GM12878 (cell line): ENCODE data around the gene RPS16. TPM values are rescaled to one million over a fixed set of nuclear protein-coding genes. Genes with fewer than 3 reads are reported as not detected.
A peak's percentile ranks its signal among the peaks of the same experiment; 100 is the strongest.

ENCODE experiments used
- BACH1 ChIP-seq: fragments of 450-650 bp; IDR thresholded peaks from 2 replicates; pipeline ENCODE4 v1.6.1; 2017; ENCODE audit warnings: mild to moderate bottlenecking, borderline replicate concordance
- BHLHE40 ChIP-seq, 2 experiments: fragments of 450-650 bp in 1 of 2; IDR thresholded peaks; 2 replicates each; pipeline ENCODE4 v1.6.1; 2011 to 2017; ENCODE audit warnings: low read depth in 2 of 2, borderline replicate concordance in 1 of 2, improper control_type of control experiment in 1 of 2, low read length in 1 of 2, mild to moderate bottlenecking in 1 of 2
- CBX5 ChIP-seq: sonication (generic); IDR thresholded peaks from 2 replicates; pipeline ENCODE4 v1.6.1; 2016; ENCODE audit warnings: low read depth, moderate library complexity, mild to moderate bottlenecking, inconsistent platforms
- CREM ChIP-seq: IDR thresholded peaks from 2 replicates; pipeline ENCODE4 v1.6.1; 2014; ENCODE audit warnings: antibody characterized with exemption, low read depth
- EZH2 ChIP-seq: IDR thresholded peaks from 2 replicates; pipeline ENCODE4 v1.6.1; 2012; ENCODE audit warnings: low read depth, mild to moderate bottlenecking, control low read depth, inconsistent platforms, low read length, borderline replicate concordance; ENCODE audit not compliant: control insufficient read depth
- HDAC2 ChIP-seq: fragments of 200-600 bp; sonication (generic); IDR thresholded peaks from 2 replicates; pipeline ENCODE4 v1.6.1; 2017
- HDAC6 ChIP-seq: fragments of 200-600 bp; sonication (generic); IDR thresholded peaks from one replicate; pipeline ENCODE4 v1.8.0; 2017; ENCODE audit warnings: antibody characterized with exemption; ENCODE audit not compliant: unreplicated experiment
- MTA2 ChIP-seq: fragments of 450-650 bp; IDR thresholded peaks from 2 replicates; pipeline ENCODE4 v1.6.1; 2016; ENCODE audit warnings: low read depth, mild to moderate bottlenecking, moderate library complexity
- NR2C2 ChIP-seq: IDR thresholded peaks from 2 replicates; pipeline ENCODE4 v1.6.1; 2011; ENCODE audit warnings: borderline replicate concordance, low read depth; ENCODE audit not compliant: control insufficient read depth, insufficient read length
- POLR2AphosphoS2 ChIP-seq: IDR thresholded peaks from 2 replicates; pipeline ENCODE4 v1.6.1; 2011; ENCODE audit warnings: low read depth, mild to moderate bottlenecking, low read length, improper control_type of control experiment, moderate library complexity
- RAD21 ChIP-seq: IDR thresholded peaks from 2 replicates; pipeline ENCODE4 v1.6.1; 2011; ENCODE audit warnings: mild to moderate bottlenecking, low read depth, low read length, moderate library complexity; ENCODE audit not compliant: insufficient read depth
- RB1 ChIP-seq: fragments of 450-650 bp; formaldehyde crosslinking; IDR thresholded peaks from 2 replicates; pipeline ENCODE4 v1.6.1; 2017; ENCODE audit warnings: mild to moderate bottlenecking, borderline replicate concordance
- RCOR1 ChIP-seq: conservative IDR thresholded peaks from 2 replicates; pipeline ENCODE4 v1.6.1; 2012; ENCODE audit warnings: low read depth, low read length, improper control_type of control experiment
- RELA ChIP-seq: fragments of 450-650 bp; IDR thresholded peaks from 2 replicates; pipeline ENCODE4 v1.8.0; 2014; ENCODE audit warnings: borderline replicate concordance; ENCODE audit not compliant: partially characterized antibody
- RFX5 ChIP-seq: IDR thresholded peaks from 2 replicates; pipeline ENCODE4 v1.6.1; 2011; ENCODE audit warnings: low read depth, low read length, improper control_type of control experiment
- RUNX3 ChIP-seq: IDR thresholded peaks from 2 replicates; pipeline ENCODE4 v1.6.1; 2012; ENCODE audit warnings: low read length, inconsistent platforms
- SMAD5 ChIP-seq: IDR thresholded peaks from 2 replicates; pipeline ENCODE4 v1.6.1; 2016; ENCODE audit warnings: antibody characterized with exemption, low read depth
- SMC3 ChIP-seq: IDR thresholded peaks from 2 replicates; pipeline ENCODE4 v1.6.1; 2011; ENCODE audit warnings: low read length, improper control_type of control experiment, borderline replicate concordance
- SP1 ChIP-seq: IDR thresholded peaks from one replicate; pipeline ENCODE4 v1.6.1; 2011; ENCODE audit warnings: low read depth, low read length
- STAT3 ChIP-seq: IDR thresholded peaks from 2 replicates; pipeline ENCODE4 v1.6.1; 2011; ENCODE audit warnings: low read depth, low read length, improper control_type of control experiment
- TARDBP ChIP-seq: IDR thresholded peaks from 2 replicates; pipeline ENCODE4 v1.6.1; 2016; ENCODE audit warnings: borderline replicate concordance
- polyA plus RNA-seq, 11 experiments: library from polyadenylated mRNA; depleted of rRNA in 4 of 11; unstranded in 6 of 11; stranded (reverse) in 5 of 11; fragments of >200 nt; fragmentation: Nextera tagmentation in 4 of 11; fragmentation: Illumina TruSeq in 1 of 11; extraction: Ambion mirVana in 4 of 11; extraction: Trizol in 1 of 11; gene quantifications; 1 replicate in 1 of 11; 2 replicates in 10 of 11; pipeline versions ENCODE4 v1.2.1 to v1.2.3, GENCODE V29; 2011 to 2016; ENCODE audit warnings: inconsistent platforms in 2 of 11, missing spikeins in 2 of 11, low read depth in 1 of 11
- total RNA-seq, 4 experiments: library from RNA; depleted of rRNA in 3 of 4; stranded (reverse); fragments of >200 nt in 3 of 4; fragmentation: Illumina TruSeq in 1 of 4; extraction: Trizol in 1 of 4; gene quantifications; 2 replicates each; pipeline versions ENCODE4 v1.2.1 to v1.2.3, GENCODE V29; 2013 to 2021
- TF ChIP-seq, protein P1 (sequence below): IDR thresholded peaks from 2 replicates; pipeline ENCODE4 v1.6.1; 2012; ENCODE audit warnings: improper control_type of control experiment, low read depth, low read length; ENCODE audit not compliant: insufficient replicate concordance
- TF ChIP-seq, protein P2 (sequence below): fragments of 150-350 bp; IDR thresholded peaks from 2 replicates; pipeline ENCODE4 v1.6.1; 2014; ENCODE audit warnings: mild to moderate bottlenecking, low read depth, low read length
- TF ChIP-seq, protein P3 (sequence below): IDR thresholded peaks from 2 replicates; pipeline ENCODE4 v1.6.1; 2011; ENCODE audit warnings: low read depth, mild to moderate bottlenecking, low read length, moderate library complexity, borderline replicate concordance; ENCODE audit errors: extremely low read depth

The RPS16 gene
- total and polyA plus RNA-seq, 10 of the 15 experiments (the other 5 are each of a cell fraction or from before 2014, with no cell fraction given), result 148 to 4,810 (median 2,343) TPM

DNA sequence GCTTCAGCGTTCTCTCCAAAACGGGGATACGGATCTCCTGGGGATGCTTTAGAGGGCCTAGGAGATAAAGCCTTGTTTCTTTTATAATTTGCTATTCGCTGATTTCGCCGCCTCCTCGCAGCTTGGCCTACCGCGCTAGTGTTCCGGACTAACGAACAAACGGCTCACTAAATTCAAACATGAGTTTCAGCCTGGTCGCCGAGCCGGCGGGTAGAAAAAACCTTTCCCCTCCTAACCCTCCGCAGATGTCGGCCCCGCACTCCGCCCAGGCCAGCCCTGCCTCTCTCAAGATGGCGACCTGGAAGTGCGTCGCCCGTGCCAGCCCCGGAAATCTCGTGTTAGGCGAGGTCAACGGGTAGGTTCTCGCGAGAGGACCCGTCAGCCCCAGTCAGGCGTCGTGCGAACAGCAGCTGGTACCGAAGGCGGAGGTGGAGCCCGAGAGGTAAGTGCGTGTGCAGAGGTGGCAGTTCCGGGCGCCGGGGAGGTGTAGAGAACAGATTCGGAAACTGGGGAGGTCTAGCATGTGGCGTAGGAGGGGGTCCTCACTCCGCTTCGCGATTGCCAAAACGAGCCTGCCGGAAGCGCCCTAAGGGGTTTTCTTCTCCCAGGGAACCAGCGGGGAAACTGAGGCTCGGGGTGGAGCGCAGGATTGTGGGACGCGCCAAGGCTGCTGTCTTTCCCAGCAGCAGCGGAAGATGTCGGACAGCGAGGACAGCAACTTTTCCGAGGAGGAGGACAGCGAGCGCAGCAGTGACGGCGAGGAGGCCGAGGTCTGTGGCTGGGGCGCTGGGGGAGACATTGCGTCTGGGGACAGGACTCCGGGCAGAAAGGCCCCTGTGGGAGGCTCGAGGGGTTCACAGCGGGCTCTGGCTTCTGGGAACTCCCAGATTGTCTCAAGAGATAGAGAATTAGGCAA, 9.7 kb upstream of the RPS16 start, which contains the start of gene SUPT5H (continued):
- TF ChIP-seq, protein P1, sequence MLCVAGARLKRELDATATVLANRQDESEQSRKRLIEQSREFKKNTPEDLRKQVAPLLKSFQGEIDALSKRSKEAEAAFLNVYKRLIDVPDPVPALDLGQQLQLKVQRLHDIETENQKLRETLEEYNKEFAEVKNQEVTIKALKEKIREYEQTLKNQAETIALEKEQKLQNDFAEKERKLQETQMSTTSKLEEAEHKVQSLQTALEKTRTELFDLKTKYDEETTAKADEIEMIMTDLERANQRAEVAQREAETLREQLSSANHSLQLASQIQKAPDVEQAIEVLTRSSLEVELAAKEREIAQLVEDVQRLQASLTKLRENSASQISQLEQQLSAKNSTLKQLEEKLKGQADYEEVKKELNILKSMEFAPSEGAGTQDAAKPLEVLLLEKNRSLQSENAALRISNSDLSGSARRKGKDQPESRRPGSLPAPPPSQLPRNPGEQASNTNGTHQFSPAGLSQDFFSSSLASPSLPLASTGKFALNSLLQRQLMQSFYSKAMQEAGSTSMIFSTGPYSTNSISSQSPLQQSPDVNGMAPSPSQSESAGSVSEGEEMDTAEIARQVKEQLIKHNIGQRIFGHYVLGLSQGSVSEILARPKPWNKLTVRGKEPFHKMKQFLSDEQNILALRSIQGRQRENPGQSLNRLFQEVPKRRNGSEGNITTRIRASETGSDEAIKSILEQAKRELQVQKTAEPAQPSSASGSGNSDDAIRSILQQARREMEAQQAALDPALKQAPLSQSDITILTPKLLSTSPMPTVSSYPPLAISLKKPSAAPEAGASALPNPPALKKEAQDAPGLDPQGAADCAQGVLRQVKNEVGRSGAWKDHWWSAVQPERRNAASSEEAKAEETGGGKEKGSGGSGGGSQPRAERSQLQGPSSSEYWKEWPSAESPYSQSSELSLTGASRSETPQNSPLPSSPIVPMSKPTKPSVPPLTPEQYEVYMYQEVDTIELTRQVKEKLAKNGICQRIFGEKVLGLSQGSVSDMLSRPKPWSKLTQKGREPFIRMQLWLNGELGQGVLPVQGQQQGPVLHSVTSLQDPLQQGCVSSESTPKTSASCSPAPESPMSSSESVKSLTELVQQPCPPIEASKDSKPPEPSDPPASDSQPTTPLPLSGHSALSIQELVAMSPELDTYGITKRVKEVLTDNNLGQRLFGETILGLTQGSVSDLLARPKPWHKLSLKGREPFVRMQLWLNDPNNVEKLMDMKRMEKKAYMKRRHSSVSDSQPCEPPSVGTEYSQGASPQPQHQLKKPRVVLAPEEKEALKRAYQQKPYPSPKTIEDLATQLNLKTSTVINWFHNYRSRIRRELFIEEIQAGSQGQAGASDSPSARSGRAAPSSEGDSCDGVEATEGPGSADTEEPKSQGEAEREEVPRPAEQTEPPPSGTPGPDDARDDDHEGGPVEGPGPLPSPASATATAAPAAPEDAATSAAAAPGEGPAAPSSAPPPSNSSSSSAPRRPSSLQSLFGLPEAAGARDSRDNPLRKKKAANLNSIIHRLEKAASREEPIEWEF, result no peak
- TF ChIP-seq BHLHE40 (IDR thresholded peaks at IDR 0.05; ENCODE audit: borderline replicate concordance in 1 of 2, low read depth in 2 of 2, low read length in 1 of 2) (peak; percentile 92 to 96), BACH1 (peak; percentile 56; the same call in 1 of the 2 replicates), RB1 (no peak), HDAC2 (no peak), SP1 (peak; percentile 69), HDAC6 (no peak), MTA2 (peak; percentile 39; the same call in 1 of the 2 replicates), CBX5 (no peak), RAD21 (no peak), STAT3 (no peak), POLR2AphosphoS2 (peak; percentile 57; the same call in 1 of the 2 replicates), NR2C2 (no peak), RELA (peak; percentile 17), TARDBP (peak; percentile 70), RFX5 (no peak), SMAD5 (peak; percentile 79), RCOR1 (peak; percentile 99), SMC3 (no peak), CREM (peak; percentile 96), EZH2 (no peak), RUNX3 (peak; percentile 15; the same call in 1 of the 2 replicates)
- TF ChIP-seq, protein P2, sequence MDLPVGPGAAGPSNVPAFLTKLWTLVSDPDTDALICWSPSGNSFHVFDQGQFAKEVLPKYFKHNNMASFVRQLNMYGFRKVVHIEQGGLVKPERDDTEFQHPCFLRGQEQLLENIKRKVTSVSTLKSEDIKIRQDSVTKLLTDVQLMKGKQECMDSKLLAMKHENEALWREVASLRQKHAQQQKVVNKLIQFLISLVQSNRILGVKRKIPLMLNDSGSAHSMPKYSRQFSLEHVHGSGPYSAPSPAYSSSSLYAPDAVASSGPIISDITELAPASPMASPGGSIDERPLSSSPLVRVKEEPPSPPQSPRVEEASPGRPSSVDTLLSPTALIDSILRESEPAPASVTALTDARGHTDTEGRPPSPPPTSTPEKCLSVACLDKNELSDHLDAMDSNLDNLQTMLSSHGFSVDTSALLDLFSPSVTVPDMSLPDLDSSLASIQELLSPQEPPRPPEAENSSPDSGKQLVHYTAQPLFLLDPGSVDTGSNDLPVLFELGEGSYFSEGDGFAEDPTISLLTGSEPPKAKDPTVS, result no peak
- TF ChIP-seq, protein P3, sequence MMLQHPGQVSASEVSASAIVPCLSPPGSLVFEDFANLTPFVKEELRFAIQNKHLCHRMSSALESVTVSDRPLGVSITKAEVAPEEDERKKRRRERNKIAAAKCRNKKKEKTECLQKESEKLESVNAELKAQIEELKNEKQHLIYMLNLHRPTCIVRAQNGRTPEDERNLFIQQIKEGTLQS, result no peak
